Loucy (cell line): ENCODE measurements around the gene CCDC148.
"Not testable (repeated sequence)": the region's sequence is repeated elsewhere in the genome, so short reads cannot be mapped to it uniquely, and the experiment has no call there.

Experiments
- H2AFZ ChIP-seq: fragments of 200-600 bp; sonication (generic); 2 replicates; pipeline ENCODE4 v1.6.0; 2016; ENCODE audit warnings: antibody characterized with exemption, mild to moderate bottlenecking, low read length, moderate library complexity
- H3F3A ChIP-seq: fragments of 200-600 bp; 2 replicates; pipeline ENCODE4 v1.6.0; 2016; ENCODE audit warnings: antibody characterized with exemption, low read depth, mild to moderate bottlenecking
- H3K27me3 ChIP-seq: fragments of 200-600 bp; sonication (generic); 2 replicates; pipeline ENCODE4 v1.6.1; 2014; ENCODE audit warnings: low read length, mild to moderate bottlenecking; ENCODE audit not compliant: insufficient read depth, poor library complexity, severe bottlenecking
- H3K36me3 ChIP-seq: fragments of 200-600 bp; sonication (generic); 2 replicates; pipeline ENCODE4 v1.6.1; 2016; ENCODE audit warnings: low read length; ENCODE audit not compliant: insufficient read depth
- H3K4me1 ChIP-seq: fragments of 200-600 bp; sonication (generic); 2 replicates; pipeline ENCODE4 v1.5.1; 2014; ENCODE audit warnings: low read length, mild to moderate bottlenecking; ENCODE audit not compliant: insufficient read depth, poor library complexity, severe bottlenecking
- H3K4me2 ChIP-seq: fragments of 200-600 bp; sonication (generic); 2 replicates; pipeline ENCODE4 v1.6.0; 2014; ENCODE audit warnings: antibody characterized with exemption, low read length, low read depth, mild to moderate bottlenecking; ENCODE audit not compliant: poor library complexity, severe bottlenecking
- H3K4me3 ChIP-seq: fragments of 200-600 bp; sonication (generic); 2 replicates; pipeline ENCODE4 v1.5.1; 2014; ENCODE audit warnings: low read length, mild to moderate bottlenecking, mixed read lengths; ENCODE audit not compliant: poor library complexity, severe bottlenecking
- H3K79me2 ChIP-seq: fragments of 200-600 bp; sonication (generic); 2 replicates; pipeline ENCODE4 v1.6.1; 2014; ENCODE audit warnings: low read length; ENCODE audit not compliant: insufficient read depth
- H3K9ac ChIP-seq: fragments of 200-600 bp; sonication (generic); 2 replicates; pipeline ENCODE4 v1.6.0; 2014; ENCODE audit warnings: mild to moderate bottlenecking, low read depth, low read length, moderate library complexity; ENCODE audit not compliant: poor library complexity, severe bottlenecking
- H3K9me2 ChIP-seq: fragments of 200-600 bp; sonication (generic); replicated peaks from 2 replicates; pipeline ENCODE4 v1.6.1; 2016; ENCODE audit warnings: low read depth, low read length, mixed read lengths
- H3K9me3 ChIP-seq: fragments of 200-600 bp; sonication (generic); 2 replicates; pipeline ENCODE4 v1.6.1; 2014; ENCODE audit warnings: mild to moderate bottlenecking, antibody characterized with exemption, low read length, low read depth; ENCODE audit not compliant: insufficient read depth
- H4K20me1 ChIP-seq: fragments of 200-600 bp; sonication (generic); 2 replicates; pipeline ENCODE4 v1.6.0; 2014; ENCODE audit warnings: antibody characterized with exemption, low read length, mild to moderate bottlenecking; ENCODE audit not compliant: insufficient read depth, poor library complexity, severe bottlenecking
- EZH2phosphoT487 ChIP-seq: fragments of 200-600 bp; IDR thresholded peaks from 2 replicates; pipeline ENCODE4 v1.6.1; 2018; ENCODE audit warnings: antibody characterized with exemption, mild to moderate bottlenecking, moderate library complexity, borderline replicate concordance
- TF ChIP-seq, protein P1 (sequence below): fragments of 200-600 bp; sonication (generic); conservative IDR thresholded peaks from 2 replicates; pipeline ENCODE4 v1.5.1; 2014; ENCODE audit warnings: mild to moderate bottlenecking, antibody characterized with exemption, low read length

CCDC148 gene

DNA sequence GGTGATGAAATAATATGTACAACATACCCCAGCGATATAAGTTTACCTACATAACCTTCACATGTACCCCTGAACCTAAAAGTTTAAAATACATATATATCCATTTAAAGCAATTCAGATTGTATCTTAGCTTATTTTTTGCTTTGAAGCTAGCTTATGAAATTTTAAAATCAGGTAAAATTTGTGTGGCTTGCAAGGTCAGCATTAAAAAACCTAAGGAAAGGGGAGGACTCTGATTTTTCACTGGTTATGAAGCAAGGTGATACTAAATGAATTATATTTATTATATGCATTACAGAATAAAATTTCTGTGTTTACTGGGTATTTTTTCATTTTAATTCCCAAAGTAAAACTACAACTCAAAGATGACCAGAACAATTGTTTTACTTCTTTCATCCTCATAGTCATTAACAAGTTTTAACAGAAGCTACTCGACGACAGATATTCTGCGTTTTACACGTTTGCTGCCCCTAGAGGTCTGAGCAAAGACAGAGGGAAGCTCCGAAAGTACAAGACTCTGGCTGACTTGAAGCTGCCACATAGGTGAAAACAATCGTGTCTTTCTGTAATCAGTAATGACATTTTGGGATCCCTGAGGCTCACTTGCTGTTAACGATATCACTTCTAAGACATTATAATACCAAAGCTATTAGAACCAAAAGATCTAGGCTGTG is 17.3 kb upstream of the CCDC148 start:
- Histone ChIP-seq H3K4me1 (peaks cover 20% of the 10 kb centered on the region), H3F3A (peaks cover 6% of the 10 kb centered on the region; the same call in 1 of the 2 replicates), H3K36me3 (no peaks in the 10 kb centered on the region), H3K4me3 (no peak overlapping the region), H3K27me3 (no peaks in the 10 kb centered on the region), H3K4me2 (no peak overlapping the region), H3K9me2 (no peaks in the 10 kb centered on the region), H3K9ac (no peak overlapping the region), H3K9me3 (no peaks in the 10 kb centered on the region), H2AFZ (no peak overlapping the region), H4K20me1 (no peaks in the 10 kb centered on the region), H3K79me2 (0 out of 2 replicates have a peak, but pooled peaks cover 3% of the 10 kb centered on the region)
- TF ChIP-seq EZH2phosphoT487 = no peak
- TF ChIP-seq, protein P1, sequence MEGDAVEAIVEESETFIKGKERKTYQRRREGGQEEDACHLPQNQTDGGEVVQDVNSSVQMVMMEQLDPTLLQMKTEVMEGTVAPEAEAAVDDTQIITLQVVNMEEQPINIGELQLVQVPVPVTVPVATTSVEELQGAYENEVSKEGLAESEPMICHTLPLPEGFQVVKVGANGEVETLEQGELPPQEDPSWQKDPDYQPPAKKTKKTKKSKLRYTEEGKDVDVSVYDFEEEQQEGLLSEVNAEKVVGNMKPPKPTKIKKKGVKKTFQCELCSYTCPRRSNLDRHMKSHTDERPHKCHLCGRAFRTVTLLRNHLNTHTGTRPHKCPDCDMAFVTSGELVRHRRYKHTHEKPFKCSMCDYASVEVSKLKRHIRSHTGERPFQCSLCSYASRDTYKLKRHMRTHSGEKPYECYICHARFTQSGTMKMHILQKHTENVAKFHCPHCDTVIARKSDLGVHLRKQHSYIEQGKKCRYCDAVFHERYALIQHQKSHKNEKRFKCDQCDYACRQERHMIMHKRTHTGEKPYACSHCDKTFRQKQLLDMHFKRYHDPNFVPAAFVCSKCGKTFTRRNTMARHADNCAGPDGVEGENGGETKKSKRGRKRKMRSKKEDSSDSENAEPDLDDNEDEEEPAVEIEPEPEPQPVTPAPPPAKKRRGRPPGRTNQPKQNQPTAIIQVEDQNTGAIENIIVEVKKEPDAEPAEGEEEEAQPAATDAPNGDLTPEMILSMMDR = peak; percentile 29

DNA sequence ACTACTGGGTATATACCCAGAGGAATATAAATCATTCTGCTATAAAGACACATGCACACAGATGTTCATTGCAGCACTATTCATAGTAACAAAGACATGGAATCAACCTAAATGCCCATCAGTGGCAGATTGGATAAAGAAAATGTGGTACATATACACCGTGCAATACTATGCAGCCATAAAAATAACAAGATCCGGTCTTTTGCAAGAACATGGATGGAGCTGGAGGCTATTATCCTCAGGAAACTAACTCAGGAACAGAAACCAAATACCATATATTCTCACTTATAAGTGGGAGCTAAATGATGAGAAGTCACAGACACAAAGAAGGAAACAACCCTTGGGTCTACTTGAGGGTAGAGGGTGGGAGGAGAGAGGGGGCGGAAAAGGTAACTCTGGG is 16.7 kb upstream of the CCDC148 start:
- not testable (repeated sequence) for H3K27me3 ChIP-seq, H3K79me2 ChIP-seq

DNA sequence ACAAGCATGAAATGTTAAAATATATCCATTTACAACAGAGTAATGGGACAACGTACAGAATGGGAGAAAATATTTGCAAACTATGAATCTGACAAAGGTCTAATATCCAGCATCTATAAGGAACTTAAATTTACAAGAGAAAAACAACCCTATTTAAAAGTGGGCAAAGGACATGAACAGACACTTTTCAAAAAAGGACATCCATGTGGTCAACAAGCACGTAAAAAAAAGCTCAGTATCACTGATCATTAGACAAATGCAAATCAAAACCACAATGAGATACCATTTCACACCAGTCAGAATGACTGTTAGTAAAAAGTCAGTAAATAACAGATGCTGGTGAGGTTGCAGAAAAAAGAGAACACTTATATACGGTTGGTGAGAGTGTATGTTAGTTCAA is 16.3 kb upstream of the CCDC148 start:
- H4K20me1 ChIP-seq, H3K9me3 ChIP-seq, H3K4me2 ChIP-seq, H3K27me3 ChIP-seq, H3K9ac ChIP-seq, H3K36me3 ChIP-seq, H2AFZ ChIP-seq, H3K4me3 ChIP-seq, H3K9me2 ChIP-seq, H3F3A ChIP-seq, H3K79me2 ChIP-seq: not testable (repeated sequence)
- peaks cover 17% of the 10 kb centered on the region for H3K4me1 ChIP-seq

More for the DNA sequence above, 16.7 kb upstream of the CCDC148 start:
- H4K20me1 ChIP-seq, H2AFZ ChIP-seq, H3K4me3 ChIP-seq, H3K9ac ChIP-seq, H3K36me3 ChIP-seq, H3K9me2 ChIP-seq, H3K4me2 ChIP-seq, H3F3A ChIP-seq, H3K9me3 ChIP-seq: not testable (repeated sequence)
- H3K4me1 ChIP-seq = peaks cover 20% of the 10 kb centered on the region

DNA sequence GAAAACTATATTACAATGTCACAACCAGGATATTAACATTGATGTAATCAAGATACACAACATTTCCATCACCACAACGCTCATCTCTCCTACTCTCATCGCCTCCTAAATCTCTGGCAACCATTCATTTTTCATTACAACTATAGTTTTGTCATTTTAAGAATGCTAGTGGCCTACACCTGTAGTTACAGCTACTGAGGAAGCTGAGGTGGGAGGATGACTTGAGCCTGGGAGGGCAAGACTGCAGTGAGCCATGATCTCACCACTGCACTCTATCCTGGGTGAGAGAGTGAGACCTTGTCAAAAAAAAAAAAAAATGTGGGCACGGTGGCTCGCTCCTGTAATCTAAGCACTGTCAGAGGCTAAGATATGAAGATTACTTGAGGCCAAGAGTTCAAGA is 10.7 kb upstream of the CCDC148 start:
- TF ChIP-seq, protein P1 = no peak
- no peak for TF ChIP-seq EZH2phosphoT487
- H3K9me3 ChIP-seq = no peaks in the 10 kb centered on the region
- H3K4me1 ChIP-seq = peaks cover 16% of the 10 kb centered on the region
- no peak overlapping the region for H3K4me3 ChIP-seq
- no peak overlapping the region for H2AFZ ChIP-seq
- H3K9me2 ChIP-seq = no peaks in the 10 kb centered on the region
- no peak overlapping the region for H3K4me2 ChIP-seq
- H3K79me2 ChIP-seq = peaks cover 45% of the 10 kb centered on the region
- no peaks in the 10 kb centered on the region for H3K36me3 ChIP-seq
- no peak overlapping the region for H3K9ac ChIP-seq
- no peaks in the 10 kb centered on the region for H3K27me3 ChIP-seq
- H4K20me1 ChIP-seq = peaks cover 17% of the 10 kb centered on the region
- H3F3A ChIP-seq = no peaks in the 10 kb centered on the region
